Measurements from ENCODE around the gene UCP1. TPM values are rescaled to one million over a fixed set of nuclear protein-coding genes. Genes with fewer than 3 reads are reported as not detected.

The UCP1 gene
- total and polyA plus RNA-seq, 4 donors: not detected

- WGBS: 80% methylated on average over 2 of the region's 2 CpGs
- no peaks in the 10 kb centered on the region for H3K4me1 ChIP-seq (ENCODE audit: control insufficient read depth in 4 of 4, insufficient read depth in 4 of 4, low read length in 3 of 4)
These were observed 34.5 kb upstream of the UCP1 start for GRCh38 chr4:140603286-140603685.

GRCh38 chr4:140602714-140603113 lies 34.0 kb upstream of the UCP1 start:
- Histone ChIP-seq H3K36me3 (ENCODE audit: control insufficient read depth in 4 of 4, insufficient read depth in 3 of 4, low read depth in 1 of 4, low read length in 3 of 4) (no peaks in the 10 kb centered on the region), H3K9ac (ENCODE audit: low read depth in 1 of 2, low read length in 2 of 2) (no peak overlapping the region), H3K27ac (ENCODE audit: low read depth in 1 of 2, low read length in 2 of 2) (no peak overlapping the region), H3K27me3 (ENCODE audit: control insufficient read depth in 4 of 4, insufficient read depth in 4 of 4, low read length in 3 of 4) (peaks cover 0 to 3% (median 0%) of the 10 kb centered on the region in 4 donors), H3K9me3 (ENCODE audit: control insufficient read depth in 4 of 4, low read length in 3 of 4) (no peaks in the 10 kb centered on the region), H3K4me3 (ENCODE audit: low read depth in 1 of 3, low read length in 3 of 3) (no peak overlapping the region), H3K4me1 (ENCODE audit: control insufficient read depth in 4 of 4, insufficient read depth in 4 of 4, low read length in 3 of 4) (no peaks in the 10 kb centered on the region)
- no peak for DNase-seq (ENCODE audit: low spot score)
- WGBS: 98% methylated on average over 2 of the region's 2 CpGs
- TF ChIP-seq RAD21 (IDR thresholded peaks at IDR 0.05): no peak
- TF ChIP-seq REST (IDR thresholded peaks at IDR 0.05): no peak
- no peak for TF ChIP-seq EGR1 (IDR thresholded peaks at IDR 0.05; ENCODE audit: low read depth in 2 of 2)
- TF ChIP-seq JUND (IDR thresholded peaks at IDR 0.05): no peak
- no peak for TF ChIP-seq MAX (IDR thresholded peaks at IDR 0.05)
- TF ChIP-seq HNF4G (IDR thresholded peaks at IDR 0.05): no peak
- no peak for TF ChIP-seq CTCF (IDR thresholded peaks at IDR 0.05; ENCODE audit: low read depth, low read length, missing input control)

More at GRCh38 chr4:140603286-140603685, 34.5 kb upstream of the UCP1 start:
- Histone ChIP-seq H3K36me3 (ENCODE audit: control insufficient read depth in 4 of 4, insufficient read depth in 3 of 4, low read depth in 1 of 4, low read length in 3 of 4) (no peaks in the 10 kb centered on the region), H3K27ac (ENCODE audit: low read depth in 1 of 2, low read length in 2 of 2) (no peak overlapping the region), H3K27me3 (ENCODE audit: control insufficient read depth in 4 of 4, insufficient read depth in 4 of 4, low read length in 3 of 4) (peaks cover 0 to 3% (median 0%) of the 10 kb centered on the region in 4 donors), H3K9ac (ENCODE audit: low read depth in 1 of 2, low read length in 2 of 2) (no peak overlapping the region), H3K9me3 (ENCODE audit: control insufficient read depth in 4 of 4, low read length in 3 of 4) (no peaks in the 10 kb centered on the region), H3K4me3 (ENCODE audit: low read depth in 1 of 3, low read length in 3 of 3) (no peak overlapping the region)
- TF ChIP-seq ATF3 (IDR thresholded peaks at IDR 0.05): no peak
- TF ChIP-seq CTCF (IDR thresholded peaks at IDR 0.05; ENCODE audit: low read depth, low read length, missing input control): no peak
- no peak for TF ChIP-seq FOXA2 (IDR thresholded peaks at IDR 0.05)
- TF ChIP-seq NR2F2 (IDR thresholded peaks at IDR 0.05): no peak
- no peak for TF ChIP-seq ZBTB33 (IDR thresholded peaks at IDR 0.05)
- no peak for TF ChIP-seq RXRA (IDR thresholded peaks at IDR 0.05)
- TF ChIP-seq HNF4G (IDR thresholded peaks at IDR 0.05): no peak
- TF ChIP-seq JUND (IDR thresholded peaks at IDR 0.05): no peak
- no peak for DNase-seq (ENCODE audit: low spot score)

Data from liver (tissue), 9 donors.